ENCODE measurements around the gene TASP1.

The TASP1 gene

DNA sequence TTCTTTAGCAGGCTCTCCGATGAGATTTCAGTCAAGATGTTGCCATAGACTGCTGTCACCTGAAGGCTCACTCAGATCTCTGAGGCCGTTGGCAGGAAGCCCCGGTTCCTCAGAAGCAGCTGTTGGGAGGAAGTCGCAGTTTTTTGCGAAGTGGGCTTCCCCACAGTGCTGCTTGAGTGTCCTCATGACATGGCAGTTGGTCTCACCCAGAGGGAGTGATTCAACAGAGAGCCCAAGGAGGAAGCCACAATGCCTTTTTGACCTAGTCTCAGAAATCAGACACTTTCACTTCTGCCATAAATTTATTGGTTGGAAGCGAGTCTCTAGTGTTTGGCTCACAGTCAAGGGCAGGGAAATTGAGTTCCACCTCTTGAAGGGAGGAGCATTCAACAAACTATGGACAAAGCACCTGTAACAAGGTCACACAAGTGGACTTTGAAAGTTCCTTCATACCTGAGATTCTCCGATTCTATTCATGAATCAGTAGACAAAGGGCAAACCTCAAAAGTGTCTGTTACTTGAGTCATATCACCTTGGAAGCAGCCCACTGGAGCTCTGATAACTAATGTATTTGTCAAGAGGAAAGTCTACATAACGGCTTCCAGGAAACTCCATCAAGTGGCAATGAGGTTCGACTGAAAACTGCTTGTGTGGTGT lies 208.3 kb downstream of the TASP1 start:
- DNase-seq: no peak

DNA sequence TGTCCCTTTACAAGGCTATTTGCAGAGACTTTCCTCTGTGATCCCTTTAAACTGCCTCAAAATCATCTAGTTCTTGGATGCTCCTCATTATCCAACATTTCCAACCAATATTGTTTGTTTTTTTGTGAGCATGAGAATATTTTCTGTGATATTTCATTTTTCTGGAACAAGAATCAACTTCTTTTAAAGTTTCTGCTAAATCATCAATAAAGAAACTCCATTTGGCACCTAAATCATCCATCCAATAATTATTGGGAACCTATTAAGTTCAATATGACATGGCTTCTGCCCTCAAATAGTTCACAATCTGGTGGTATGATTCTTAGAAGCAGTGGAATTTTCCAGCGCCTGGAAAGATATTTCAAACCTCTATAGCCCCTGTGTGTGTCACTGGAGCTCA lies 210.0 kb downstream of the TASP1 start:
- no peak for DNase-seq

DNA sequence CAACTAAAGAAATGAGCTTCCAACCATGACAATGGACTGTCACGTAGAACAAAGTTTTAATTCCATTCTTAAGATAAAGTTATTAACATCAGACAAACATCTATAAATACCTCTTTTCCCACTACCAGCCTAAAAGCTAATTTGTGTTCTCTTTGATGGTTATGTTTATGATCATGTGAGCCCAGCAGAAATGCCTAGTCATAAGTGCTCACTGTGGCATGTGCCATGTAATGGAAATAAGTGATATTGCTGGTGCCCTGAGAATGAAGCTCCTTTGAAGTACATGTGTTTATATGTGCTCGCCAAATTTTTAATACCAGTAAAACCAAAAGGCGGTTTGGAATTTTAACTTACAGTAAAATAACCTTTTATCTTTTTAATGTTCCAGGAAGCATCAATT lies 211.9 kb downstream of the TASP1 start:
- DNase-seq: no peak

DNA sequence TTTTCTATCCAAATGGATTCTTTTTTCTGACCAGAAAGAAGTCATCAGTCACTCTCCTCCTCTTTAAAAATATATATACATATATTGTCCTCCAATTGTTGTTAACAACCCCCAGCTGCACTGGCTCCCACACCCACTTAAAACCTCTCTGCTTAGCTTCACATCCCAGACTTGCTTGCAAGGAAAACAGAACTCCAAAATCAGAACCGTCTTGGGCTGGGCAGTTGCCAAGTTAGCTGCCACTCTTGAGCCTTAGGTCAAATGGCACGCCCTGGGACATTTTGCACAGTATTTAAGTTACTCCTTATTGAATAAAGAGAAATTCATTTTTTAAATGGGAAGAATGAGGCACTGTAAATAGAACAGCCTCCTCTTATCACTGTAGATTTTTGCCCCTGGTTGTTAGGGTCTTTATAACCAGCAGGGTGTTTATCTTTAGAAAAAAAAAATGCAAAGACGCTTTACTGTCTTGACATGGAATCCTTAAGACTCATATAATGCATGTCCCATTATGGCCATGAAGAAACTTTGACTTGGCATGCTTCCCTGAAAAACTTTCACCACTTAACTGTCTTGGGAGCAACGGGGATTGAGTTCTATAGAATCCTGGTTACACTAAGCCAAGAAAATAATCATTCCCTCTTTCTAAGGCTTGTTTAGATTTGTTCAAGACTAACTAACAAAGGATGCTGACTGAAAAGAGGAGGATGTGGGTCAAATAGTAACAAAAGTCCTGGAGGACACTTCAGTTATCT lies 213.2 kb downstream of the TASP1 start:
- DNase-seq: no peak

DNA sequence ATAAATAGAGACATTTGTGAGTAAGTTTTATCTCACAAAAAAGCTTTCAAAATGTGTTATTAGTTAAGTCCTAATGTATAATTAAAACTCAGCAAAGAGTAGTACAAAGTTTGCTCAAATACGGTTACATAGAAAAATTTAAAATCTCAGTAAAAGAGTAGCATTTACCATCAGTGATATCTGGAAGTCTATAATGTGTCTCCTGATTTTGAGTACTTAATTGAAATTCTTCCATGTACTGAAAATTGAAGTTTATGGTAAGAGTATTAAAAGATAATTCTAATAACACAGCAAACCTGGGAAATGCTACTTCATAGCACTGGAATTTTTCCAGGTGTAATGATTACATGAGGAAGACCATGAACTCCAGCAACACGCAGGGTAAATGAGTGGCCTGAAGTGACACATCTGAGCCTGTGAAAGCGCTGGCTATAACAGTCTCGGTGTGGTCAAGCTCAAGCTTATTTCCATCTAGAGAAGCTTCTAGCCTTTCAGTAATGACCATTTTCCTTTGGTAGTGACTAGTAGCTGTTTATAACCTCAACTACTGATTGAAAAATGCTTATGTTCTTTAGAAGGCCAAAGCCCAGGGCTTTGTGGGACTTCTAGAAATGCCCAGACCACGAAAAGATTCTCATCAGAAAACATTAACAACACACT lies 214.4 kb downstream of the TASP1 start:
- DNase-seq: no peak

DNA sequence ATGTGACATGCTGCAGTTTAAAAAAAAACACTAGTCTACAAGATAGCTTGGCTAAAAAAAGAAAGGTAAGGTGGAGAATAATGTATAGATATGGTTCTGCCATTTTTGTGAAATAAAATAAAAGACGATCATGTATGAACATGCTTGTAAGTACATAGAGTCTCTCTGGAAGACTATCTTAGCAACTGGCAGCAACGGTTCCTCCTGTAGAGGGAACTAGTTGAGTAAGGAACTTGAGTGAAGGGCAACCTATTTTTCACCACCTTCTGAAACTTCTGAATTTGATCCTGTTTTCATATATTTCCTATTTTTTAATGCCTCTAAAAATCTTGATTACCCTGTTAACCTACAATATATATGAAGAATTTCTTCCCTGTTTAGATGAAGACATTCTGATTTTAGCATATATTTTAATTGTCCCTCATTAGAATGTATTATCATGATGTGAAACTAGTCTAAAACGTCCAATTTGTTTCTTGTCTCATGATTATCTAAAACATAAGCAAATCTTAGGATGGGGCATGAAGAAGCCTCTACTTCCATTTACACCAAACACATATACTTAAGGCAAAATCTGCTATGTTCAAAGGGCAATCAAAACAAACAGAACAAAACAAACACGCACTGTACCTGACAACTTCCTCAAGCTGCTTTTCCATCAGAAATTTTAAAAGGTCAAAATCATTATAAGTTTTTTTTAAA lies 215.1 kb downstream of the TASP1 start:
- DNase-seq: no peak

DNA sequence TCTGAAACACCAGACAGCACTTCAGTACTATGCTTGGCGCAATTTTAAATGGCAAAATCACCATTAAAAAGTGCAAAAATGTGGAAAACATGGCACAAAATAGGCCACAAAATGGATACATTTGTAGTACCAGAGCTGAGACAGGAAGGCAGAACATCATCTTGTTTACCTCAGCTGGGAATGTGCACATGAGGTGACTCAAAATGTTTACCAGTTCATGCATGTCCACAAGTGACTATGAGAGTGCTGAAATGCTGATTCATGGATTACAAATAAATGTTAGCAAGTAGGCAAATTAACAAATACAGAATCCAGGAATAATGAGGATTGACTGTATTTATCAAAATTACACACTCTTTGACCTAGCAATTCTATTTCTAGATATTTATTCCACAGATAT lies 216.1 kb downstream of the TASP1 start:
- no peak for DNase-seq

DNA sequence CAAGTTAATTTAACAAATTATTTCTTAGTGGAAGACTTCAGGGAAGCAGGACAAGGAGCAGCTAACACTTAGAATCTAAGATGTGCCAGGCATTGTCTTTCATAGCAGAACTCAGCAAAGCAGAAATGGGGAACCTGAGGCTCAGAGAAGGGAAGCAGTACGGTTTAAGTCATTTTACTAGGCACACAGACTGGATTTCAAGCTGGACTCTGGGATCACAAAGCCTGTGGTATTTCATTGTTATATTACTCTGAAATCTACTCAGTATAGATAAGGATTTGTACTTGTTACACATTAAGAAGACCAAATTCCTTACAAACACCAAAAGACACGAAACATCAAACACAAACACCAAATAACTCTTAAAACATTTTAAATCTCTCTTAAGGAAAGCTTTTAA lies 218.1 kb downstream of the TASP1 start:
- no peak for DNase-seq

DNA sequence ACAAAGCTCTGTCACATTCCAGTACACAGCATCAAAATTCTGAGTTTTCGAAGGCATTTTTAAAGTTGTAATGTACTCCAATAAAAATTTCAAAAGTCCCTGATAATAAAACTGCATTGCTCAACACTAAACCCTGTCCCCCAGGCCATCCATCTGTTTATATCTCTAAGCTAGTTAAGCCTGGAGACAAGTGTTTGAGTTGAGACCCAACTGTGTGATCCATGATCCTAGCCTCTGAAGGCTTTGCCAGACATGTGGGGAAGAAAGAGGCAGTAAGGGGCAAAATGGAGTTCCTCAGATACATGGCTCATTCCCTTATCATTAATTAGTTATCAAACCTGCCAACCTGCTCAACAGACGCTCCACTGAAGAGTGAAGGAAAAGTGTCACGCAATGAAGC lies 219.3 kb downstream of the TASP1 start:
- DNase-seq: no peak

DNA sequence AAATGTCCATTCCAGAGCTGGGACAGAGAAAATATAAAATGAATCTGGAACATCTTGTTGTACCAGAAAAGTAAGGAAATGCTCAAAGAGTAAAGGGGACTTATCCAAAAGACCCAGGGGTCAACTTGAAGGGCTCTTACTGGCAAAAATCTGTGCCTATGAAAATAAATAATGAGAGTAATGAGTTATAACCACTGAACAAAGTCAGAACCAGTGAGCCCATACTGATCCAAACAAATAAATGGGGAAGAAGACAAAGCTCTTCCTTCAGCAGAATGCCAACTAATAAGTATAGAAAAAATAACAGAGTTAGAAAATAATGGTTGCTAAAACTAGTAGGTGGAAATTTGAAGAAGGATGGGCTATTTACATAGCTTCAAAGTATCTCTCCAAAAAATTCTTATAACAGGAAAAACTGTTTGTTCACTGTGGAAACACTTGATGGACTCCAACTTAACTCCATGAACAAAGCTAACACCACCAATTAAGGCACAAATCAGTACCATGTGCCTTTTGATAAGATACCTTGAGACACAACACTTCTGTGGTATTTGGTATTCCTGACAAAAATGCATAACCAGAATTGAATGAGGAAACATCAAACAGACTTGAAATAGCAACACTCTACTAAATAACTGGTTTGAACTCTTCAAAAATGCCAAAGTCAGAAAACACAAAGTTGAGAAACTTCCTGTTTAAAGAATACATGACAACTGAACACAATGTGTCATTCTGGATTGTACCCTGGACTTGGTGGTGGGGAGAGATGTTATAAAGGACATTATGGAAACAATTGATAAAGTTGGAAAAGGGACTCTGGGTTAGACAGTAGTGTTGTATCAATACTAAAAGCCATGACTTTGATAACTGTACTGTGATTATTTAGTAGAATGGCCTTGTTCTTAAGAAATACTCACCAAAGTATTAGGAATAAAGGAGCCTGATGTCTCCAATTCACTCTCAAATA lies 220.2 kb downstream of the TASP1 start:
- no peak for DNase-seq

DNA sequence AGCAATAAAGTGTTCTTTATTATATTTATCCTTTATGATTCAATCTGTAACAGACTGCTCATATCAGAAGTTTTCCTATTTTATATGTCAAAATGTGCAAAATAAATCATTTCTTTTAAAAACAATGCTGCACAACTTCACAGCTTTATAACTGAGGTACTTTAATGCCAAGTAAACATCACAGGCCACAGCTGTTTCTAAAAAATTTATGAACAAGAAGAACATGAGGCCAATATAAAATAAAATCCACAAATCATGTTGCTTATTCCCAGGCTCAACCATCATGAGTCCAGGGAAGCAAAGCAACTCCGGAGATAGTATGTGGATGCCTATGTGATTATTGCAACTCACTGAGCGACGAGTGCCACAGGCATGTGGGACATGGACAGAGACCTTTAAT lies 222.2 kb downstream of the TASP1 start:
- no peak for DNase-seq

DNA sequence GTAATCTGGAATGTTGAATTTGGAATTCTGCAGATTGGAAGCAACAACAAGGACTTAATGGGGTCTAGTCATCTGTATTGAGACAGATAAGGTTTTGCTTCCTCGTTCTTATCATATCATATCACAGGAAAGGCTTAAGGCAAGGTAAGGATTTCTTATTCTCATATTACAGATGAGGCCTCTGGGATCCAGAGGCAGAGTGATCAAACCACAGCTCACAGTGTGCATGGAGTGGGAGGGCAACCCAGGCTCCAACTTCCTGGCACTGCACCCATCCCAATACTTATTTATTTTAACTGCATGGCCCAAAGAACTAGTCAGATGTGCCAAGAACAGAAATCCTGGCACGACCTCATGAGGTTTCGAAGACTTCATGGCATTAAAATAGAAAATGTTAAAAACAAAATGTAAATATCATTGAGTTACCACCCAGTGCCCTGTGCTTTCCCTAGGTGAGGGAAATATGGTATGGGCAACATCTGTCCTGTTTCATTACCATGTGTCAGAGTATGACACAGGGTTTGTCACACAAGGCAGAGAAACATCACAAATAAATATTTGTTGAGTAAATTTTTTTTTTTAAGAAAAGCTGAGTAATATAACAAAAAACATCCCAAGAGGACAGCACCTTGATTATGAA lies 225.8 kb downstream of the TASP1 start:
- DNase-seq: no peak

DNA sequence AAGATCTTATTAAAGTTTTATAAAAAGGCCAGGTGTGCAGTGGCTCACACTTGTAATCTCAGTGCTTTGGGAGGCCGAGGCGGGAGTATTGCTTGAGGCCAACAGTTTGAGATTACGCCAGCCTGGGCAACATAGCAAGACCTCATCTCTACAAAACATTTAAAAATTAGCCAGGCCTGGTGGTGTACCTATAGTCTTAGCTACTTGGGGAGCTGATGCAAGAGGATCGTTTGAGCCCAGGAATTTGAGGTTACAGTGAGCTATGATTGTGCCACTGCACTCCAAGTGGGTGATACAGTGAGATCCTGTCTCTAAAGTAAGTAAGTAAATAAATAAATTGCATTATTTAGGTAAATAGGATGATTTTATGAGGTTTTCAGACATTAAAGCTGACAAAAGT lies 234.4 kb downstream of the TASP1 start:
- DNase-seq: no peak

DNA sequence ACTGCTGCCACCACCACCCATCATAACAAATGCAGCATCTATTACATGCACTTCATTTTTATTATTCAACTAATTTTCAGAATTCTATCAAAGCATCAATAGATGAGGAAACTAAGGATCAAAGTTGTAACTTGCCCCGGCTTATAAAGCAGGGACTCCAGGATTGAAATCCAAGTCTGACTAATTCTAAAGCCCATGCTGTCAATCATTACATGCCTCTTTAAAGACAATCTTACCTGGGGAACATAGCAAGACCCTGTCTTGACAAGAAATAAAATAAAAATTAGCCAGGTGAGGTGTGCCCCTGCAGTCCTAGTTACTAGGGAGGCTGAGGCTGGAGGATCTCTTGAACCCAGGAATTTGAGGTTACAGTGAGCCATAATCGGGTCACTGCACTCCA lies 235.3 kb downstream of the TASP1 start:
- DNase-seq: no peak

DNA sequence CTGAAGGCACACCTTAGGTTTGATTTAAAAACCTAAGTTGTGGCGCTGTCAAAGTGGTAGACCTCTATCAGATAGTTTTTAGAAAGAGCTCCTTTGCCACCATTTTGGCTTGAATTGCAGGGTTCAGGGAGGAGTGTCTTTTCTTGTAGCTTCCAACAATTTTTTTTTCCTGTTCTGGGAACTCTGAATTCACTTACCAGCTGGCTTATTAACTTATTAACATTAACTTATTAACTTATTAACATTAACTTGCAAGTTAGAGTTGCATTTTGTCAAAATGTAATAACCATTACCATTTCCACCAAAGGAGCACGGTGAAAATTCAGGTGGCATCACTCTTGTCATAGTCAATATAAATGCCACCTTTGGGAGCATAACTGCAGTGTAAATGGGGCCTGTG lies 235.7 kb downstream of the TASP1 start:
- DNase-seq: no peak

DNA sequence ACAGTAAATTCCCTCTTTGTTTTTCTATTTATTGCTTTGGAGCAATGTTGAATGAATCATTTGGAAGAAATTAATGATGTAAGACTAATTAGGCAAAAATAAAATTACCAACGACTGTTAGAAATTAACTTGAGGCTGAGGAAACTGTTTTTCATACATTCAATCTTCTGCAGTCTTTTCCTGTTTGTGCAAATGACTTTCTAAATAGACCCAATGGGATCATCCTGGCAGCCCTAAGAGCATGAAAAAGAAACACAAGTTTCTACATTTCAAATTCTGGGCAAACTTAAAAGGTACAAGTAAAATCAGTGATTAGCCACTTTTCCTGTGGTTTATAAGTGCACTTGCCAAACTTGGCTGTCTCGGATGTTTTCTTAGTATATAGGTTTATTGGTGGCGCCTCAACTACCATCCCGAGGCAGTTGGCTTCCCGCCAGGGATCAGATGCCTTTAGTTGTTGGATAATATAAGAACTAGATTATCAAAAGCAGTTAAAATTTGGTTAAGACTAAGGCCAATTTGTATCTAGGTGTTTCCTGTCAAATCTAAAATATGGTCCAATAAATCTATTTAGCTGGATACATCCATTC lies 236.5 kb downstream of the TASP1 start:
- DNase-seq: no peak

DNA sequence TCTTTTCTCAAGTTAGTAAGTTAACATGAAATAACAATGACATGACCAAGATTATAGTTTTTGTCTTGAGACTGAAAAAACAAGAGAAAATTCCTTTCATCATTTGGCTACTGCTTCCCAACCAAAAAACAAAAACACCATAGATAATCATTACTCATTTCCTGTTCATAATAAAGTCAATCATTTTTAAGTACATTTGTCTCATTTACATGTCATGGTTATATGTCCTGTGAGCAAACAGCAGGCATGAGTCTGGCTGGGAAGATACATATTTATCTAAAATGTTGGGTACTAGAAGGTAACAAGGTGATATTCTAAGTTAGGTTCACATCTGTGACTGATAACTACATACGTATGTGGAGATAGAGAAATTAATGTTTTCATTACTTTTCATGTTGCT lies 237.1 kb downstream of the TASP1 start:
- DNase-seq: no peak

DNA sequence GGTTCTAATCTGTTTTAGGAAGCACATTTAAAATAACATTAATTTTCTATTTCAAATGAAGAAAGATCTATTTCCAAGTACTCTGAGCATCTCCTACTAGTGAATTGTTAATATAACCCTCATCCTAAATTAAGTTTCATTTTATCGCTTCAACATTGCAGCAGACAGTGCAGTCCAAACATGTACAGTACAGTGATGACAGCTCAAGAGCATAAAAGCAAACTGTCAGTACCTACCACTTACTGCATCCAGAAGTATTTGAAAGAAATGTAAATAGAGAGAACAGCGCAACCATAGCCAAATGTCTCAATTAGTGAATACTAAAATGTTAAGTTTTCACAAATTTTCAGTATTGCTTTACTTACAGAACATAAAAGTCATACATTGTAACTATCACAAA lies 238.3 kb downstream of the TASP1 start:
- no peak for DNase-seq

DNA sequence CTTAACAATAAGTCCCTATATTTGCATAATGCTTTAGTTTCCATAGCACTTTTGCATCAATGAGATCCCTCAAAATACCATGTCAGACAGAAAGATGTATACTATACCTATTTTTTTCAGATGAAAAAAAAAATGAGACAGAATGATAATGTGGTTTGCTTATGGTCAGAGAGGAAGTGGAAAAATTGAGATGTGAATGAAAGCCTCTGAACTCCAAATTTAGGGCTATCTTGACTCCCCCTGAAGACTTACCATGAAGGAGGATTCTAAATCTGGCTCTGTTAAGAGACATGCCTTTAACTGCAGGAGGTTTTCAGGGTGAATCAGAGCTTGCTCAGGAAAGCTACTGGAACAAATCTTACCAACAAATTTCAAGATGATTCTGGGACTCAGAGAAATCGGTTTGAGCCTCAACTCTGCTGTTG lies 241.4 kb downstream of the TASP1 start:
- DNase-seq: no peak

DNA sequence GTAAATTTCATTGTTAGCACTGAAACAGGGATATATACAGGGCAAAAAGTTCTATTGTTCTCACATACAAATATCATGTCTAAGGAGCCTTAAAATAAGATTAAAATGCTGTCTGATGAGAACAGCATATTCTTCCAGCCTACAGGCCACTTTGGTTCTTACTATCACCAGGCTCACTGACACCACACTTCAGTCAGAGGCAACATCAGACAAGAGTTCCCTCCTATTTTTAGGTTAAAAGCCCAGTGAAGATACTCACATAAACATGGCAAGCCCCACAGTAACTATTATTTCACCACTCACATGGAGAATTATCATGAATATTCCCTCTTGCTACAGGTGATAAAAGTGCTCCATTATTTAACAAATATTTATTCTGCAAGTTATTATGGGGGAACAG lies 241.9 kb downstream of the TASP1 start:
- no peak for DNase-seq

DNA sequence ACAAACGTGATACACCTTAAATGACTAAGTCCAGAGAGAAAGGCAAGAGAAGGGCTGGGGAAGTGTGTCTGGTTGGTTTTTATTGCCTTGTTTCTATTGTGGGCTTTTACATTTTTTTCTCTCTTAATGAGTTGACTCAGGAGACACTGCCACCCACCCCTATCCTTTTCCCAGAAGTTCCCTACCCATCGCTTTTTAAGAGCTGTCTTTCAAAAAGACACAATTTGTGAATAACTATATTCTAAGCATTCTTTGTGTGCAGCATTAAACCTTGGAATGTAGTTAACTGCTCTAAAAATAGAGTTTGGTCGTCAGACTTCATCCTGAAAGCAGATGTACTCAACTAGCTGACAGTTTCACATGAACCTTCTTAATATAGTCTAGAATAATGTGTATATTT lies 242.7 kb downstream of the TASP1 start:
- no peak for DNase-seq

DNA sequence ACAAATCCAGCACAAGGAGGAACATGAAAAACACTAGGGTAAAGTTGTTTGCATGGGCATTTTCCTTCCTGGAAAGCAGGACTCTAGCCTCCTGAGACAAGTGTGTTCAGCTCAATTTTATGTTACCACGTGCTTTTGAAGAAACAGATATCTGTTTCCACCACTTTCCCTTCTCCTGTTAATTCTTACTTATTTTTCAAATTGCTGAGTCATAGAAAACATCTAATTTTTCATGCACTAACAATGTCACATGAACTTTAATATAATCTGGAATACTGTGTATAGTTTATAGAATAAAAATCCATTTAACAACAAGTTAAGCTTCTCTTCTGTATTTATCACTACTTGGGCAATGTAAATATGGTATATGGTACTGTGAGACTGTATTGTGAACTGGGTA lies 243.5 kb downstream of the TASP1 start:
- DNase-seq: no peak

All from activated effector memory CD4-positive, alpha-beta T cell treated with Interleukin-2 at 50 U/mL for 16 hours (primary cell).